K562 (cell line): Measurements from ENCODE around the gene PRAME. TPM values are rescaled to one million over a fixed set of nuclear protein-coding genes. Genes with fewer than 3 reads are reported as not detected.

Source experiments
- BRF1 ChIP-seq: IDR thresholded peaks from 3 replicates; pipeline ENCODE4 v1.6.1; 2011; ENCODE audit warnings: borderline replicate concordance, mild to moderate bottlenecking; ENCODE audit not compliant: insufficient read length; ENCODE audit errors: extremely low read depth
- CBFB ChIP-seq: sonication (generic); formaldehyde crosslinking; IDR thresholded peaks from 2 replicates; pipeline ENCODE4 v1.4.0; 2020; ENCODE audit warnings: mild to moderate bottlenecking, missing genetic modification reagents
- CREM ChIP-seq: IDR thresholded peaks from 2 replicates; pipeline ENCODE4 v1.6.1; 2014; ENCODE audit warnings: antibody characterized with exemption, low read depth
- ETV5 ChIP-seq: sonication (generic); formaldehyde crosslinking; IDR thresholded peaks from 2 replicates; pipeline ENCODE4 v1.4.0; 2020; ENCODE audit warnings: low read depth, mild to moderate bottlenecking, missing genetic modification reagents
- ETV6 ChIP-seq, 3 experiments: fragments of 150-350 bp in 1 of 3; sonication (generic) in 1 of 3; formaldehyde crosslinking in 1 of 3; IDR thresholded peaks; 2 replicates each; pipeline versions ENCODE4 v1.6.1 to v1.8.0; 2014 to 2022; ENCODE audit warnings: borderline replicate concordance in 2 of 3, low read depth in 2 of 3, antibody characterized with exemption in 1 of 3, low read length in 1 of 3, mild to moderate bottlenecking in 1 of 3, missing genetic modification reagents in 1 of 3
- FOXA1 ChIP-seq: fragments of 450-650 bp; IDR thresholded peaks from 2 replicates; pipeline ENCODE4 v1.6.1; 2016; ENCODE audit warnings: mild to moderate bottlenecking, borderline replicate concordance
- MGA ChIP-seq: fragments of 450-650 bp; IDR thresholded peaks from 2 replicates; pipeline ENCODE4 v1.6.1; 2016; ENCODE audit warnings: mild to moderate bottlenecking, moderate library complexity
- NELFE ChIP-seq: IDR thresholded peaks from 2 replicates; pipeline ENCODE4 v1.6.1; 2011; ENCODE audit warnings: mild to moderate bottlenecking; ENCODE audit not compliant: insufficient read depth, insufficient read length
- SIN3A ChIP-seq, 2 experiments: fragments of 150-350 bp in 1 of 2; IDR thresholded peaks; 2 replicates each; pipeline ENCODE4 v1.6.1; 2011 to 2016; ENCODE audit warnings: borderline replicate concordance in 2 of 2, low read depth in 2 of 2, low read length in 2 of 2, mild to moderate bottlenecking in 2 of 2, moderate library complexity in 2 of 2; ENCODE audit not compliant: control insufficient read depth in 1 of 2
- SNAPC5 ChIP-seq: fragments of 250-450 bp; sonication (Bioruptor Pico); IDR thresholded peaks from 2 replicates; pipeline ENCODE4 v1.8.0; 2021; ENCODE audit warnings: moderate library complexity, mild to moderate bottlenecking, inconsistent platforms
- TCF3 ChIP-seq: sonication (generic); formaldehyde crosslinking; IDR thresholded peaks from 2 replicates; pipeline ENCODE4 v1.4.0; 2020; ENCODE audit warnings: mild to moderate bottlenecking, missing genetic modification reagents
- ZFPM2 ChIP-seq: fragments of 250-450 bp; sonication (Bioruptor Pico); IDR thresholded peaks from 2 replicates; pipeline ENCODE4 v1.5.1; 2022; ENCODE audit warnings: mild to moderate bottlenecking
- ZNF175 ChIP-seq: fragments of 200-800 bp; sonication (Bioruptor generic); IDR thresholded peaks from 2 replicates; pipeline ENCODE4 v1.6.1; 2016; ENCODE audit warnings: low read depth, mild to moderate bottlenecking, missing genetic modification characterization, missing compliant biosample characterization
- ZNF277 ChIP-seq: fragments of 250-450 bp; sonication (Bioruptor Pico); IDR thresholded peaks from 2 replicates; pipeline ENCODE4 v1.8.0; 2022; ENCODE audit warnings: inconsistent platforms, mild to moderate bottlenecking, moderate library complexity, borderline replicate concordance
- polyA plus RNA-seq, 8 experiments: library from polyadenylated mRNA; depleted of rRNA in 4 of 8; stranded (reverse) in 5 of 8; unstranded in 3 of 8; fragments of >200 nt; fragmentation: Nextera tagmentation in 2 of 8; fragmentation: Illumina TruSeq in 1 of 8; extraction: Ambion mirVana in 2 of 8; extraction: Trizol in 1 of 8; gene quantifications; 2 replicates each; pipeline versions ENCODE4 v1.2.1 to v1.2.3, GENCODE V29; 2011 to 2014; ENCODE audit warnings: inconsistent platforms in 1 of 8, missing spikeins in 1 of 8
- total RNA-seq, 7 experiments: library from RNA; depleted of rRNA in 6 of 7; stranded (reverse); fragments of >200 nt in 6 of 7; fragmentation: Illumina TruSeq in 2 of 7; extraction: Trizol in 2 of 7; gene quantifications; 2 replicates each; pipeline versions ENCODE4 v1.2.1 to v1.2.3, GENCODE V29; 2011 to 2021; ENCODE audit warnings: low replicate concordance in 1 of 7

PRAME gene
- total and polyA plus RNA-seq, 9 of the 15 experiments (the other 6 are each of a cell fraction or from before 2014, with no cell fraction given), result 662 to 2,141 (median 1,142) TPM

GRCh38 chr22:22578702-22579424 lies 19.8 kb upstream of the PRAME start (continued):
- no peak for TF ChIP-seq MGA
- no peak for TF ChIP-seq ZNF175 (CRISPR knock-in tag)
- no peak for TF ChIP-seq ZFPM2 (CRISPR knock-in tag)
- TF ChIP-seq FOXA1, result no peak
- no peak for TF ChIP-seq ETV6 (IDR thresholded peaks at IDR 0.05; ENCODE audit: borderline replicate concordance in 1 of 2, low read depth in 2 of 2, low read length in 1 of 2)
- no peak for TF ChIP-seq ETV6 (CRISPR knock-in tag; IDR thresholded peaks at IDR 0.05; ENCODE audit: borderline replicate concordance)
- TF ChIP-seq BRF1, result no peak
- no peak for TF ChIP-seq TCF3 (CRISPR knock-in tag)
- TF ChIP-seq SNAPC5, result 0 out of 2 replicates have a peak, but pooled peaks have one; percentile 20
- TF ChIP-seq ETV5 (CRISPR knock-in tag), result no peak
- no peak for TF ChIP-seq SIN3A (IDR thresholded peaks at IDR 0.05; ENCODE audit: borderline replicate concordance in 2 of 2, control insufficient read depth in 1 of 2, low read depth in 2 of 2, low read length in 2 of 2)
- TF ChIP-seq NELFE, result no peak
- no peak for TF ChIP-seq ZNF277 (CRISPR knock-in tag)
- no peak for TF ChIP-seq CBFB
- peak; percentile 67; the same call in 1 of the 2 replicates for TF ChIP-seq CREM
